ENCODE measurements around the gene UBTD1. TPM values are rescaled to one million over a fixed set of nuclear protein-coding genes. Genes with fewer than 3 reads are reported as not detected.
A peak's percentile ranks its signal among the peaks of the same experiment; 100 is the strongest.

Gene UBTD1
- total RNA-seq, 1 experiment from 2014 or later: 19.0 TPM

DNA sequence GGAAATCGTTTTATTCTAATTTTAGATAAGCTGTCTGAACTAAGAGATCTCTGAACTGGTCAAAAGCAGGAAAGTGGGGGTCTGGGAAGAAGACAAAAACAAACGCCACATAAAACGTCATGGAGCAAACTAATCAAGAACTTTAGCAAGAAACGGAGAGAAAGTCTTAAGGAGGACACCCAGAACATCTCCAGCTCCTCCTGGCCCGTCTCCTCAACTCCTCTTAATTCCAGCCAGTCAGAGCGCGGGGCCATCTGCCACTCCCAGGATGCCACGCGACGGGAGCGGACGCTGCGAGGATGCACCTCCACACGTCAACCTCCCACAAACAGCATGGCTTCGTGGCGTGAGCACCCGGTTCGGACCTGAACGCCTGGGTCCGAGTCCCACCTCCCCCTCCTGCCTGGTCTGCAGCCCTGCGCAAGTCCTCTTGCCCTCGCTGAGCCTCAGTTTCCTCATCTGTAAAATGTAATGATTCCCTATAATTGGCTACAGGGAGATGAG lies 1.1 kb upstream of the UBTD1 start:
- no peak overlapping the region for H4K5ac ChIP-seq (ENCODE audit: insufficient read length, low read depth, low read length)
- no peak overlapping the region for H3K56ac ChIP-seq (ENCODE audit: insufficient read length, low read depth, low read length)
- H3K4me2 ChIP-seq (ENCODE audit: insufficient read depth, insufficient read length, low read length): peak overlapping the region; percentile 97
- no peak overlapping the region for H2BK5ac ChIP-seq (ENCODE audit: insufficient read length, low read length)
- no peaks in the 10 kb centered on the region for H4K20me1 ChIP-seq (ENCODE audit: control insufficient read depth, insufficient read depth, insufficient read length)
- Mint-ChIP-seq H3K27ac (peak overlapping the region; percentile 94 to 99 (median 97)), H3K27me3 (ENCODE audit: low read depth) (peaks cover 23% of the 10 kb centered on the region), H3K4me1 (peaks cover 41 to 51% of the 10 kb centered on the region in 2 experiments), H3K9me3 (no peaks in the 10 kb centered on the region), H3K36me3 (ENCODE audit: insufficient read depth in 1 of 3, low read depth in 3 of 3) (peaks cover 0 to 6% (median 4%) of the 10 kb centered on the region in 3 experiments; a peak in 5 of 7 replicates), H3K4me3 (peak overlapping the region; percentile 89)
- H3K14ac ChIP-seq (ENCODE audit: insufficient read depth, low read length): 0 out of 2 replicates have a peak overlapping the region, but pooled peaks have one; percentile 1
- peaks cover 9% of the 10 kb centered on the region; the same call in 1 of the 2 replicates for H3K27me3 ChIP-seq (ENCODE audit: insufficient read depth, low read length)
- peak overlapping the region; percentile 3 for H3K27ac ChIP-seq (ENCODE audit: insufficient read length, low read depth, low read length)
- H3K79me1 ChIP-seq (ENCODE audit: insufficient read depth, low read depth, low read length, poor library complexity, severe bottlenecking): peaks cover 2% of the 10 kb centered on the region
- peaks cover 3% of the 10 kb centered on the region; the same call in 1 of the 2 replicates for H3K4me1 ChIP-seq (ENCODE audit: insufficient read depth, low read length)
- no peak overlapping the region for H3T11ph ChIP-seq (ENCODE audit: low read length)
- WGBS (ENCODE audit: extremely low coverage, insufficient read length, low lambda C conversion rate): no CpG with 5 or more reads among the region's 22 CpGs
- H3K18ac ChIP-seq (ENCODE audit: insufficient read length, low read depth, low read length): peak overlapping the region; percentile 5
- no peak overlapping the region for H3K4ac ChIP-seq (ENCODE audit: low read depth, low read length)
- DNase-seq: peak; percentile 72
- no peak overlapping the region for H2BK20ac ChIP-seq (ENCODE audit: low read depth, low read length, poor library complexity, severe bottlenecking)
- H2BK15ac ChIP-seq (ENCODE audit: low read depth, low read length): no peak overlapping the region
- peak overlapping the region; percentile 67 for H3K9ac ChIP-seq (ENCODE audit: extremely low read depth, insufficient read length, low read length)
- TF ChIP-seq, protein P1, sequence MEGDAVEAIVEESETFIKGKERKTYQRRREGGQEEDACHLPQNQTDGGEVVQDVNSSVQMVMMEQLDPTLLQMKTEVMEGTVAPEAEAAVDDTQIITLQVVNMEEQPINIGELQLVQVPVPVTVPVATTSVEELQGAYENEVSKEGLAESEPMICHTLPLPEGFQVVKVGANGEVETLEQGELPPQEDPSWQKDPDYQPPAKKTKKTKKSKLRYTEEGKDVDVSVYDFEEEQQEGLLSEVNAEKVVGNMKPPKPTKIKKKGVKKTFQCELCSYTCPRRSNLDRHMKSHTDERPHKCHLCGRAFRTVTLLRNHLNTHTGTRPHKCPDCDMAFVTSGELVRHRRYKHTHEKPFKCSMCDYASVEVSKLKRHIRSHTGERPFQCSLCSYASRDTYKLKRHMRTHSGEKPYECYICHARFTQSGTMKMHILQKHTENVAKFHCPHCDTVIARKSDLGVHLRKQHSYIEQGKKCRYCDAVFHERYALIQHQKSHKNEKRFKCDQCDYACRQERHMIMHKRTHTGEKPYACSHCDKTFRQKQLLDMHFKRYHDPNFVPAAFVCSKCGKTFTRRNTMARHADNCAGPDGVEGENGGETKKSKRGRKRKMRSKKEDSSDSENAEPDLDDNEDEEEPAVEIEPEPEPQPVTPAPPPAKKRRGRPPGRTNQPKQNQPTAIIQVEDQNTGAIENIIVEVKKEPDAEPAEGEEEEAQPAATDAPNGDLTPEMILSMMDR (conservative IDR thresholded peaks at IDR 0.05): no peak
- no peak overlapping the region for H2BK12ac ChIP-seq (ENCODE audit: insufficient read length, low read depth, low read length)
- H3K9me3 ChIP-seq (ENCODE audit: control insufficient read depth, low read depth, low read length): no peaks in the 10 kb centered on the region
- H2BK120ac ChIP-seq (ENCODE audit: low read depth, low read length, poor library complexity, severe bottlenecking): no peak overlapping the region
- H3K23me2 ChIP-seq (ENCODE audit: insufficient read length, low read depth, low read length, poor library complexity, severe bottlenecking): peaks cover 14% of the 10 kb centered on the region
- H2AK5ac ChIP-seq (ENCODE audit: insufficient read length, low read length): no peak overlapping the region
- no peak overlapping the region for H4K8ac ChIP-seq (replicated peaks; ENCODE audit: insufficient read length, low read depth, low read length)
- H3K79me2 ChIP-seq (ENCODE audit: insufficient read depth, low read length): peaks cover 29% of the 10 kb centered on the region; the same call in 1 of the 2 replicates
- no peak overlapping the region for H3K23ac ChIP-seq (ENCODE audit: insufficient read length, low read depth, low read length)
- H2AFZ ChIP-seq (ENCODE audit: low read length): no peak overlapping the region
- H4K91ac ChIP-seq (ENCODE audit: insufficient read length, low read depth, low read length): no peak overlapping the region
